Choroid plexus epithelial cell (primary cell): ENCODE data around the gene KIR3DL2.
"Not testable (repeated sequence)": the region's sequence is repeated elsewhere in the genome, so short reads cannot be mapped to it uniquely, and the experiment has no call there.

Source experiments
- DNase-seq: peaks from one replicate; pipeline ENCODE4 v3.0.0-alpha.2; 2010; ENCODE audit warnings: low read depth
- H3K4me3 ChIP-seq: 2 replicates; pipeline ENCODE4 v1.5.1; 2011; ENCODE audit warnings: low read depth, mild to moderate bottlenecking, control low read depth, low read length, moderate library complexity
- TF ChIP-seq, protein P1 (sequence below): conservative IDR thresholded peaks from 2 replicates; pipeline ENCODE4 v1.5.1; 2011; ENCODE audit warnings: low read depth, mild to moderate bottlenecking, control low read depth, inconsistent platforms, low read length, moderate library complexity

Gene KIR3DL2

GRCh38 chr19:54817670-54818536, 32.3 kb upstream of the KIR3DL2 start:
- no peak overlapping the region for H3K4me3 ChIP-seq
- no peak for DNase-seq
- TF ChIP-seq, protein P1, sequence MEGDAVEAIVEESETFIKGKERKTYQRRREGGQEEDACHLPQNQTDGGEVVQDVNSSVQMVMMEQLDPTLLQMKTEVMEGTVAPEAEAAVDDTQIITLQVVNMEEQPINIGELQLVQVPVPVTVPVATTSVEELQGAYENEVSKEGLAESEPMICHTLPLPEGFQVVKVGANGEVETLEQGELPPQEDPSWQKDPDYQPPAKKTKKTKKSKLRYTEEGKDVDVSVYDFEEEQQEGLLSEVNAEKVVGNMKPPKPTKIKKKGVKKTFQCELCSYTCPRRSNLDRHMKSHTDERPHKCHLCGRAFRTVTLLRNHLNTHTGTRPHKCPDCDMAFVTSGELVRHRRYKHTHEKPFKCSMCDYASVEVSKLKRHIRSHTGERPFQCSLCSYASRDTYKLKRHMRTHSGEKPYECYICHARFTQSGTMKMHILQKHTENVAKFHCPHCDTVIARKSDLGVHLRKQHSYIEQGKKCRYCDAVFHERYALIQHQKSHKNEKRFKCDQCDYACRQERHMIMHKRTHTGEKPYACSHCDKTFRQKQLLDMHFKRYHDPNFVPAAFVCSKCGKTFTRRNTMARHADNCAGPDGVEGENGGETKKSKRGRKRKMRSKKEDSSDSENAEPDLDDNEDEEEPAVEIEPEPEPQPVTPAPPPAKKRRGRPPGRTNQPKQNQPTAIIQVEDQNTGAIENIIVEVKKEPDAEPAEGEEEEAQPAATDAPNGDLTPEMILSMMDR = no peak

- DNase-seq, H3K4me3 ChIP-seq: not testable (repeated sequence)
Measured at GRCh38 chr19:54824416-54824815, 25.8 kb upstream of the KIR3DL2 start.

GRCh38 chr19:54825326-54825725, 24.9 kb upstream of the KIR3DL2 start:
- DNase-seq = not testable (repeated sequence)

DNA sequence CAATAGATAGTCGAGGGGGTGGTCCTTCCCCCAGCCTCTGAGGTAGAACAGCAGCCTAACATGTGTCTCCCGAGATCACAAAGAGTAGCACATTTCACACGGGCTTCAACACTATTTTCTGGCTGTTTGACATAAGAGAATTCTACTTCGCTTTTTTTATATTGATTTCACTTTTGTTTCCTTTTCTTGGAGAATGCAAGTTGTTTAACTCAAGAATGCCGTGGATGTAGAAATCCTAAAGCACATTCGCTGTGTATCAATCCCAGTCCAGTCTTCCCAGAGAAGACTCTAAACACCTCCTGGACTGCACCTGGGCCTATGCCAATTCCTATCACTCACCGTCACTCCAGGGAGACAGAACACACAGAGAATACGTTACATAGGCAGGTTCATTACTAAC, 22.2 kb upstream of the KIR3DL2 start:
- H3K4me3 ChIP-seq, DNase-seq: not testable (repeated sequence)

More at GRCh38 chr19:54825326-54825725, 24.9 kb upstream of the KIR3DL2 start:
- H3K4me3 ChIP-seq = not testable (repeated sequence)

DNA sequence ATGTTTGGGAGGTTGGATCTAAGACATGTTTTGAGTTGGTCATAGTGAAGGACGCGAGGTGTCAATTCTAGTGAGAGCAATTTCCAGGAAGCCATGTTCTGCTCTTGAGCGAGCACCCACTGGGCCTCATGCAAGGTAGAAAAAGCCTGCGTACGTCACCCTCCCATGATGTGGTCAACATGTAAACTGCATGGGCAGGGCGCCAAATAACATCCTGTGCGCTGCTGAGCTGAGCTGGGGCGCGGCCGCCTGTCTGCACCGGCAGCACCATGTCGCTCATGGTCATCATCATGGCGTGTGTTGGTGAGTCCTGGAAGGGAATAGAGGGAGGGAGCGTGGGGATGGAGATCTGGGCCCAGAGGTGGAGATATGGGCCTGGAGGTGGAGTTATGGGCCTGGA, 17.7 kb upstream of the KIR3DL2 start, which contains the start of gene KIR2DS4:
Gene KIR2DS4, plus strand, starts transcription at position 181 of the 400 bp plus-strand sequence.
- not testable (repeated sequence) for DNase-seq, H3K4me3 ChIP-seq

- DNase-seq, H3K4me3 ChIP-seq: not testable (repeated sequence)
Measured at GRCh38 chr19:54835126-54835525, 15.1 kb upstream of the KIR3DL2 start.

- DNase-seq, H3K4me3 ChIP-seq: not testable (repeated sequence)
Measured at GRCh38 chr19:54837522-54837921, 12.7 kb upstream of the KIR3DL2 start.

DNA sequence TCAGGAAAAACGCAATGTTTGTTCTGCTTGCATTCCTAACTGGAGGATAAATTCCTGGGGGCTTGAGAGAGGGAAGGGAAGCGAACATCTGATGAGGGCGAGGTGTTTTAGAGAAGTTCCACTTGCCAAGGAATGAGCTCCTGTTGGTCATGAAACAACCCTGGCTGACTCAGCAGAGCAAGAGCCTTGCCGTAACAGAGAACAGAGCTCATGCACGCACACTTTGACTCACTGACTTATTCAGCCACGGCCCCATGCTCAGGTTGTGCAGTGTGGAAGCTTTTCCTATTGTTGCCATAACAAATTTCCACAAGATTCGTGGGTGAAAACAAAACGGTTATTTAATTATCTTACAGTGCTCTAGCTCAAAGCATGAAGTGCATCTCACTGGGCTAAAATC, 7.1 kb upstream of the KIR3DL2 start:
- DNase-seq, H3K4me3 ChIP-seq: not testable (repeated sequence)

DNA sequence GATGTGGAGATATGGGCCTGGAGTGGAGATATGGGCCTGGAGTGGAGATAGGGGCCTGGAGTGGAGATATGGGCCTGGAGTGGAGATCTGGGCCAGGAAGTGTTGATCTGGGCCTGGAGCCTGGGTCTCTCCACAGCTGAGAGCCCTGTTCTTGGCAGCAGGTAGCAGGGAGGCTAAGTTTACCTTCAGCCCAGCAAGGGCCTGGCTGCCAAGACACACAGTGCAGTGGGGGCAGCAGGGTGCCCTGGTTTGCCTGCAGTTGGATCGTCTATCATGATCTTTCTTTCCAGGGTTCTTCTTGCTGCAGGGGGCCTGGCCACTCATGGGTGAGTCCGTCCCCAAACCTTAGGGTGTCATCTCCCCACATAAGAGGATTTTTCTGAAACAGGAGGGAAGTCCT, 687 bp downstream of the KIR3DL2 start:
- DNase-seq = no peak
- no peak overlapping the region for H3K4me3 ChIP-seq
- TF ChIP-seq, protein P1 = no peak

DNA sequence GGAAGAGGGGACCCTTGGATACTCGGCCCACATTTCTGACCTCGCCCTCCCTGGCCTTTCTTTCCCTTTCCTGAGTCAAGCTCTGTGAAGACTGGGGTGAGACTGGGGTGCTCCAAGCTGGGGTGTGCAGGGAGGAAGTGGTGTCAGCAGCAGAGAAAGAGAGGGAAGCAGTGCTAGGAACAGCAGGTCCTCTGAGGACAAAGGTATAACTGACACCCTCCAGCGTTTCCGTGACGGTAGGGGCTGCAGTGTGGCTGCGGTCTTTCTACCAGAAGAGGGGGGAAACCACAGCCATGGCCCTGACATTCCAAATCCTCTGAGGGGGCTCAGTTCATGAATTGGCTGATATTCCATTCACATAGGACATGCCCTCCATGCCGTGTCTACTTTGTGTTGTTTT, 1.1 kb downstream of the KIR3DL2 start:
- TF ChIP-seq, protein P1 = no peak
- H3K4me3 ChIP-seq = no peak overlapping the region
- no peak for DNase-seq

DNA sequence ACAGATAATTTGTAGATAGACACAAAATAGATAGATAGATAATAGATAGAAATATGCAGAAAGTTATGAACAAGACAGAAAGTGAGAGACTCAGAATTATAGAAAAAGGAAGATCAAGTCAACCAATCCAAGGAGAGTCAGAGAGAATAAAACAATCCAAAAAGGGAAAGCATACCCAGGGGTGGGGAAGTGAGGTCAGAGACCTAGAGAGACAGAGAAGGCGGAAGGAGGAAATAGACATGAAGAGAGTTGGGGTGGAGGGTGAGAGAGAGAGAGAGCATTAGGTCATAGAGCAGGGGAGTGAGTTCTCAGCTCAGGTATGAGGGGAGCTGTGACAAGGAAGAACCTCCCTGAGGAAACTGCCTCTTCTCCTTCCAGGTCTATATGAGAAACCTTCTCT, 5.0 kb downstream of the KIR3DL2 start:
- not testable (repeated sequence) for DNase-seq, H3K4me3 ChIP-seq

- DNase-seq, H3K4me3 ChIP-seq: not testable (repeated sequence)
Measured at GRCh38 chr19:54858476-54858875, 8.2 kb downstream of the KIR3DL2 start.

DNA sequence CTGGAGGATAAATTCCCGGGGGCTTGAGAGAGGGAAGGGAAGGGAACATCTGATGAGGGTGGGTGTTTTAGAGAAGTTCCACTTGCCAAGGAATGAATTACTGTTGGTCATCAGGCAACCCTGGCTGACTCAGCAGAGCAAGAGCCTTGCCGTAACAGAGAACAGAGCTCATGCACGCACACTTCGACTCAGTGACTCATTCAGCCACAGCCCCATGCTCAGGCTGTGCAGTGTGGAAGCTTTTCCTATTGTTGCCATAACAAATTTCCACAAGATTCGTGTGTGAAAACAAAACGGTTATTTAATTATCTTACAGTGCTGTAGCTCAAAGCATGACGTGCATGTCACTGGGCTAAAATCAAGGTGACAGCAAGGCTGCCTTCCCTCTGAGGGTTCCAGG, 9.2 kb downstream of the KIR3DL2 start:
- DNase-seq, H3K4me3 ChIP-seq: not testable (repeated sequence)

- not testable (repeated sequence) for H3K4me3 ChIP-seq, DNase-seq
Measured at GRCh38 chr19:54863459-54863858, 13.2 kb downstream of the KIR3DL2 start.
